Choroid plexus epithelial cell (primary cell): Measurements from ENCODE around the gene ITPR1.
A peak's percentile ranks its signal among the peaks of the same experiment; 100 is the strongest.

Experiments
- DNase-seq: peaks from one replicate; pipeline ENCODE4 v3.0.0-alpha.2; 2010; ENCODE audit warnings: low read depth
- H3K4me3 ChIP-seq: 2 replicates; pipeline ENCODE4 v1.5.1; 2011; ENCODE audit warnings: low read depth, mild to moderate bottlenecking, control low read depth, low read length, moderate library complexity
- TF ChIP-seq, protein P1 (sequence below): conservative IDR thresholded peaks from 2 replicates; pipeline ENCODE4 v1.5.1; 2011; ENCODE audit warnings: low read depth, mild to moderate bottlenecking, control low read depth, inconsistent platforms, low read length, moderate library complexity

The ITPR1 gene

DNA sequence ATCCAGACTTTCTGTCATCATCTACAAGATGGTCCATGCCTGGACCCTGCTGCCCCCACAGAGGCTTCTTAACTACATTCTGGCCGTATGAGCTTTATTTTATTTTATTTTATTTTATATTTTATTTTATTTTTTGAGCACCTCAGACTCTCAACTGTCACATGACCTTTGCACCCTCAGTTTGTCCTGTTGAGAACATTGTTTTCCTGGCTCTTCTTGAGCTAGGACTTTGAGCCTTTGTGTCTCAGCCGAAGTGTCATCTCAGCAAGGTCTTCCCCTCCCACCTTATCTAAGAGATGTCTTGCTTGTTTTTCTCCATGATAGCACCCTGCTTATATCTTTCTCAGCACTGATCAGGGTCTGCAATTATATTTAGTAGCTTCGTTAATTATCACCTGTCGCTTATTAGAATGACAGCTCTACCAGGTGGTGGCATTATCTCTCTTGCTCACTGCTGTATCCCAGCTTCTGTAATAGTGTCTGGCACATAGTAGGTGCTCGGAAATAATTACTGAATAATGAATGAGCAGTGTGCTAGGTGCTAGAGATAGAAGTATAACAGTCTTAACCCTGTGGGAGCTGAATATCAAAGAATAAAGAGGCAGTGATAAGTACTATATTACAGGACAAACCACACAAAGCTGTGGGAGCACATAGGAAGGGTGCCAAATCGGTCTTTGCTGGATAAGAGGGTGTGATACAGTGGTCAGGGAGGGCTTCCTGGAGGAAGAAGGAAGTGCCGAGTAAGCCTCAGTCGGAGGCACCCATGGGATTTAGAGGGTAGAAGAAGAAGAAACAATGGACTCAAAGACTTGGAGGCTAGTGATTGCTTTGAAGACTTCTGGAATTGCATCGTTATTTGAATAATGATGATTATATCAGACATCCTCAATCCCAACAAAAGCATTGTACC is 136.2 kb downstream of the ITPR1 start:
- H3K4me3 ChIP-seq = no peak overlapping the region
- TF ChIP-seq, protein P1, sequence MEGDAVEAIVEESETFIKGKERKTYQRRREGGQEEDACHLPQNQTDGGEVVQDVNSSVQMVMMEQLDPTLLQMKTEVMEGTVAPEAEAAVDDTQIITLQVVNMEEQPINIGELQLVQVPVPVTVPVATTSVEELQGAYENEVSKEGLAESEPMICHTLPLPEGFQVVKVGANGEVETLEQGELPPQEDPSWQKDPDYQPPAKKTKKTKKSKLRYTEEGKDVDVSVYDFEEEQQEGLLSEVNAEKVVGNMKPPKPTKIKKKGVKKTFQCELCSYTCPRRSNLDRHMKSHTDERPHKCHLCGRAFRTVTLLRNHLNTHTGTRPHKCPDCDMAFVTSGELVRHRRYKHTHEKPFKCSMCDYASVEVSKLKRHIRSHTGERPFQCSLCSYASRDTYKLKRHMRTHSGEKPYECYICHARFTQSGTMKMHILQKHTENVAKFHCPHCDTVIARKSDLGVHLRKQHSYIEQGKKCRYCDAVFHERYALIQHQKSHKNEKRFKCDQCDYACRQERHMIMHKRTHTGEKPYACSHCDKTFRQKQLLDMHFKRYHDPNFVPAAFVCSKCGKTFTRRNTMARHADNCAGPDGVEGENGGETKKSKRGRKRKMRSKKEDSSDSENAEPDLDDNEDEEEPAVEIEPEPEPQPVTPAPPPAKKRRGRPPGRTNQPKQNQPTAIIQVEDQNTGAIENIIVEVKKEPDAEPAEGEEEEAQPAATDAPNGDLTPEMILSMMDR = no peak
- DNase-seq = no peak

DNA sequence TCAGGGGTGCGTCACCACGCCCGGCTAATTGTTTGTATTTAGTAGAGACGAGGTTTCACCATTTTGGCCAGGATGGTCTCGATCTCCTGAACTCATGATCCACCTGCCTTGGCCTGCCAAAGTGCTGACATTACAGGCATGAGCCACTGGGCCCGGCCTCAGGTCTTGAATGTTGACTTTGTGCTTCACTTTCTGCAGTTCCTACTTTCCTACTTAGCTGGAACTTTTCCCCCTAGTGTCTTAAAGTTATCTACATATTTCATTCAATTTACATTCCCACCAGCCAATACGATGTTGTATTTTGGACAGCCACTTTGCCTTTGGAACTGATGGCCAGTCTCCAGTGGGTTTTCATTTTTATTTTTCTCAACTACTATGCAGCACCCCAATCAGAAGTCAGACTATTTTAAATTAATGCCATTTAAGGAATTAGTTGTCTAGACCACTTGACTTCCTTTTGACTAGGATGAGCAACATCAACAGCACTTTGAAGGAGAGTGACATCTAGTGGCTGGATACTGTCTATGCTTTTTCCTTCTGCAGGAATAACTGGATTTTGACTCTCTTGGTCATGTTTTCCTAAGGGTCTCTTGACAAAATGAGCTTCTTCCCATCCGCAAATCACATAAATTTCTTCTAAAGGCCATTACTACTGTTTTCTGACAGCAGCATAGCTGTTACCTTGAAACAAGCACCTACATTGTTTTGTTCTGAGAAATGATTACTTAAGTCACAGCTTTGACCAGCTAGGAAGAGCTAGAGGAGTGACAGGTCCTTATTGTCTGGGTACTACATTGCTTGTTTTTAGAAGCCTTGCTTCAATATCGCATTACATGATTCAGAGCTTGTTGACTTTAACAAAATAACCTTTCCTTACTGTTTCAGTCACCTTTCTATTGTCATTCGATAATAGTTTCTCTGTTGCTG is 140.2 kb downstream of the ITPR1 start:
- DNase-seq = peak; percentile 84
- H3K4me3 ChIP-seq = no peak overlapping the region
- TF ChIP-seq, protein P1 = peak; percentile 85

DNA sequence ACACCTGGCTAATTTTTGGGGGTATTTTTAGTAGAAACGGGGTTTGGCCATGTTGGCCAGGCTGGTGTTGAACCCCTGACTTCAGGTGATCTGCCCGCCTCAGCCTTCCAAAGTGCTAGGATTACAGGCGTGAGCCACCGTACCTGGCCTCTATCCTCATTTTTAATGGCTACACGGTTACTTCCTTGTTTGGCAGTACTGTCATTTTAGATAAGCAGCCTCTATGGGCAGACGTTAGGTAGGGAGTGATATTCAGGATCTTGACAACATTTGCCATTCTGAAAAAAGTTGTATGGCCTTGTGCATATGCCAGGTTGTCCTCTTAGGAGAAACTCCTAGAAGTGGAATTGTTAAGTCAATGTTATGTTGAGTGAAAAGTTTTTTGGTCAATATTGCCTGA is 141.7 kb downstream of the ITPR1 start:
- TF ChIP-seq, protein P1 = no peak
- H3K4me3 ChIP-seq = no peak overlapping the region
- DNase-seq = no peak

DNA sequence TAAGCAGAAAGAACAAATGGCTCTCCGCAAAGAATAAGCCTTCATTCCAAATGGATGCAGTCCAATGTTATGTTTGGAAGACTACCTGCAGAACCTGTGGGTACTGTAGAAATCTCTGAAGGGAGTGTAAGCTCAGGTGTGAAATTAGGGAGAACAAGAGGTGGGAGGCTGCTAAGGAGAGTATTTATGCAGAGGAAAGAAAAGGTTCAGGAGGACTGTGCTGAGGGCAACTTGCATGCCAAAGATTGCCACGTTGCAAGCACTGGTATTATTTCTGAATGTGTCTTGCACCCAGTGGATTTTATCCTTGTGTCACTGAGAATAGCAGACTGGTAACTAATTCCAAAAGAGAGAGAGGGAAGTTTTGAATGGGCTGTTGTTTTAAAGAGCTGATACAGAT is 144.1 kb downstream of the ITPR1 start:
- H3K4me3 ChIP-seq = no peak overlapping the region
- DNase-seq = no peak
- TF ChIP-seq, protein P1 = no peak

DNA sequence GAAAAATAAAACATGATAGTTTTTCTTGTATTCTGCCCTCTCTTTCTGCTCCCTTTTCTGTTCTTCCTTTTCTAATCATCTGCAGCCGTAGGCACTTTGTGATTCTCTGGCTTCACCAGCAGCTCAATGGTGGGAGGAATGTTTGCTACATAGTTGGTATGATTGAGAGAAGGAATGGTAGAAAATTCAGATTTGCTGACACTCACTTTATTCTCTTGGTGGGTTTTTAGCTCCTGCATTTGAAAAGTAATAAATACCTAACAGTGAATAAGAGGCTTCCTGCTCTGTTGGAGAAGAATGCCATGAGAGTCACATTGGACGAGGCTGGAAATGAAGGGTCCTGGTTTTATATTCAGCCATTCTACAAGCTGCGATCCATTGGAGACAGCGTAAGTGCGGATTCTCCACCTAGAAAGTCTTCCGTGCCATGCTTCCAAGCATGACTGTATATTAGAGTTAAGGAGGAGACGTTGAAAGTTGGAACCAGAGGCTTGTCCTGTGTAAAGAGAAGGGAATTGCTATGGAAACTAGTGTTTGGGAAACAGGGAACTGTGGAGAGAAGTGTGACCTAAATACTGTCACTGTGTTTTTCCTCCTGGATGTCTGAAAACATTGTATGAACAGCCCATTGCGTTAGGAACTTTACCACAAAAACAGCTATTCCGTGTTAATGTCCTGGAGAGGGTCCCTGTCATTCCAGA is 148.9 kb downstream of the ITPR1 start:
- H3K4me3 ChIP-seq = no peak overlapping the region
- TF ChIP-seq, protein P1 = no peak
- DNase-seq = no peak

DNA sequence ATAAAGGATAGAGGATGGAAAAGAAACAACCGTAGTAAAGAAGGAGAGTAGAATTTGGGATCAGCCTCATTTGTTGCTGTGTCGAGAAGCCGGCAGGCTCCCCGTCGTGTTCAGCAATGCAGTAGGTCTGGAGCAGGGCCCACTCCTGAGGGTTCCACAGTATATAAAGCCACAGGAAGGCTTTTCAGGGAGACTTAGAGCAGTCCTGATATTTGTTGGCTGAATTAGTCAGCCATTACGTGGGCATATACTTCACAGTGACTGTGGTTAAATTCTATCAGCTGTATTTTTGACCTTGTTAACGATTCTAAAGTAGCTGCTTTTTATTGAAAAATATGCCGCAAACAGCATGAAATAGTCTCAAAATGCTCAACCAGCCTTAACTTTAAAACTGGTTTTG is 149.5 kb downstream of the ITPR1 start:
- no peak overlapping the region for H3K4me3 ChIP-seq
- peak; percentile 21 for DNase-seq

More for the DNA sequence above, 149.5 kb downstream of the ITPR1 start:
- TF ChIP-seq, protein P1 = no peak
